Stimulated activated CD4-positive, alpha-beta T cell treated with anti-CD3 and anti-CD28 coated beads, Interleukin-4, amount 100 ng/mL, for 48 hours (primary cell): ENCODE results near the gene HYDIN.

Experiments
- DNase-seq, 2 donors: peaks; one replicate each; pipeline ENCODE4 v3.0.0-alpha.2; 2020; ENCODE audit warnings: low read depth in 2 of 2

Gene HYDIN

GRCh38 chr16:70767377-70768202 is 462.9 kb downstream of the HYDIN start:
- DNase-seq, result no peak

DNA sequence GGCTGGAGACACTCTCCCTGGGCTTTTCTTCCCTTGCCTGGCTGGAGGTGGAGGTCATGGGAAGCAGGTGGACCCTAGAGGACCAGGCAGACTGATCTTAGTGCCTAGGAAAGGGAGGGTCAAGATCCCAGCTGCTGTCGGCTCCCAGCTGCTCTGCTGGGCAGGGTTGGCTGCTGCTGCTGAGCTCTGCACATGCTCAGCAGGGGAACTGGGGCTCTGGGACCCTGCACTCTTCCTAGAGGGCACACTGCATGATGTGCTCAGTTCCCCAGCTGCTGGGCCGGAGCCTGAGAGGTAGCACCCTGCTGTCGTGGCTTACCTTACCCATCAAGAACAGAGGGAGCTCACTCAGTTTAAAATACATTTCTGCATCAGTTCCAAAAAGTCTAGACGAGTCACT is 463.9 kb downstream of the HYDIN start:
- DNase-seq, result no peak

DNA sequence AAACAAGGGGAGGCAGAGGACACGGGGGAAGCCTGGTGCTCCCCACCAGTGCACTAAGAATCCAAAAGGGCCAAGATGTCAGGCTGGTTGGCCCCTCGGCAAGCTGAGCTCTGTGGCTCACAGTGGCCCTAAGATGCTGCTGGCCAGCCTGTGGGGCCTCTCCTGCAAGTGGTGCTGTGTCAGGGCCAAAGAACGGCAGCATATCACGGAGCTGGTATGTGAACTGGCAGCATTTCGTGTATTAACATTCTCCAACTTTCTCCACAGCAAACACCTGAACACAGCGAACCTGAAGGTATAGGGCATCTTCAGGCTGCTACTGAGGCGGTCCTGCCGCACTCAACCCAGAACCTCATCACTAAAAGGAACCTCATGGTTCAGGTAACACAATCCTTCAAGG is 464.3 kb downstream of the HYDIN start:
- no peak for DNase-seq

DNA sequence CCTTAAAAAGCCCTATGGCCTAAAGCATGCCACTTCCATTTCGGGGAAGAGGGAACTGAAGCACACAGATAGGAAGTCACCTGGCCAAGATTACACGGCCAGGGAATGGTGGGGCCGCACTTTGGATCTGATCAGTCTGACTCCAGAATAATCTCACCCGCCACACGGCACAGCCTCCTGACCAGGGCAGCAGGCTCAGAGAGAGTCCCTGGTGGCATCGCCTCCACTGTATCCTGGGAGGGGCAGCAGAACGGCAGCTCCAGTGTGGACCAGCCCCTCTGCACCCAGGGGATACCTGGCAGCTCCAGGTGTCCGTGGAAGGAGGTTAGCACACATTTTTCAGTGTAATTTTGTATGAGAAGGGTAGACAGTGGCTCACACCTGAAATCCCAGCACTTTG is 465.0 kb downstream of the HYDIN start:
- no peak for DNase-seq

DNA sequence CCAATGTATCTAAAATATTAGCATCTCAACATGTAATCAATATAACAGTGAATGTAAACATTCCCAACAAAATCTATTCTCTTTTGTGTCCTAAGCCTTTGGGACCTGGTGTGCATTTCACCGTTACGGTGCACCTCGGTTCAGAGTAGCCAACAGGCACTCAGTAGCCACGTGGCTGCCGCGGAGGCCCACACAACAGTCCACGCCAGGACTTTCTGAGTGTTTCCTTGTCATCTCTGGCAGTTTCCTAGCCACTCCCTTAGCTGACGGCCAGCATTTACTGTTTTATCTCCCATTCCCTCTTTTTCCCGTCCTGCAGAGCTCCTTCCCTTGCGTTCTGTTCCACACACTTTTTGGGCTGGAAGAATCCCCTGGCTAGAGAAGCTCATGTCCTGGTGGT is 465.9 kb downstream of the HYDIN start:
- no peak for DNase-seq

GRCh38 chr16:70760221-70760620 is 470.3 kb downstream of the HYDIN start:
- no peak for DNase-seq

- DNase-seq, result no peak
Observed at GRCh38 chr16:70759666-70760065, 470.9 kb downstream of the HYDIN start.

DNA sequence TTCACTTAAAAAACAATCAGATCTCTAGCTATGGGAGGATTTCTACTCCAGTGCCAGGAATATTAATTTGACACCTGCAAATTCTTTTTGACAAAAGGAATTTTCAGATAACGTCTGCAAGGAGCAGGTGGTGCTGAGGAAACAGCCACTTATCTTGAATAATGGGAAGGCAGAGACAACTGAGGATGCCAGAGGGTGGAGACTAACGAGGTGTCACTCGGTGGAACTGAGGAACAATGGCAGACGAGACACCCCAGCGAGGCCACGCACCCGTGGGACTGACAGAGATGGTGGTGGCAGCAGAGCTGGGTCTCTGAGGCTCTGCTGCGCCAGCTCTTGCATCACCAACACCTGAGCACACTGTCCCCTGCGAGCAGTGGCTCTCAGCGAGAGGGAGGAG is 471.7 kb downstream of the HYDIN start:
- no peak for DNase-seq
